MG63 (cell line): ENCODE data around the gene TMEM80. TPM values are rescaled to one million over a fixed set of nuclear protein-coding genes. Genes with fewer than 3 reads are reported as not detected.
"Not testable (repeated sequence)": the region's sequence is repeated elsewhere in the genome, so short reads cannot be mapped to it uniquely, and the experiment has no call there.

Experiments used
- DNase-seq: peaks from one replicate; pipeline ENCODE4 v3.0.0-alpha.2; 2020
- H3K27me3 ChIP-seq: fragments of 250-450 bp; sonication (Bioruptor Pico); 2 replicates; pipeline ENCODE4 v1.5.1; 2020; ENCODE audit warnings: mild to moderate bottlenecking, moderate library complexity
- H3K36me3 ChIP-seq: fragments of 250-450 bp; sonication (Bioruptor Pico); 2 replicates; pipeline ENCODE4 v1.5.1; 2020; ENCODE audit warnings: mild to moderate bottlenecking, moderate library complexity
- H3K4me3 ChIP-seq: fragments of 250-450 bp; sonication (Bioruptor Pico); 2 replicates; pipeline ENCODE4 v1.5.1; 2020; ENCODE audit warnings: mild to moderate bottlenecking, moderate library complexity
- H3K9me3 ChIP-seq: fragments of 250-450 bp; sonication (Bioruptor Pico); 2 replicates; pipeline ENCODE4 v1.5.1; 2020; ENCODE audit warnings: mild to moderate bottlenecking, moderate library complexity
- total RNA-seq: library from RNA; depleted of rRNA; stranded (reverse); fragments of >200 nt; shearing (Covaris generic); gene quantifications from 2 replicates; pipeline ENCODE4 v1.2.3, GENCODE V29; 2014; ENCODE audit warnings: low replicate concordance

TMEM80 gene
- total RNA-seq, 1 experiment from 2014 or later, result 98.7 TPM

GRCh38 chr11:665704-666281 is 29.8 kb upstream of the TMEM80 start:
- Histone ChIP-seq H3K9me3 (no peaks in the 10 kb centered on the region), H3K27me3 (no peaks in the 10 kb centered on the region), H3K36me3 (peaks cover 50% of the 10 kb centered on the region), H3K4me3 (no peak overlapping the region)
- no peak for DNase-seq

DNA sequence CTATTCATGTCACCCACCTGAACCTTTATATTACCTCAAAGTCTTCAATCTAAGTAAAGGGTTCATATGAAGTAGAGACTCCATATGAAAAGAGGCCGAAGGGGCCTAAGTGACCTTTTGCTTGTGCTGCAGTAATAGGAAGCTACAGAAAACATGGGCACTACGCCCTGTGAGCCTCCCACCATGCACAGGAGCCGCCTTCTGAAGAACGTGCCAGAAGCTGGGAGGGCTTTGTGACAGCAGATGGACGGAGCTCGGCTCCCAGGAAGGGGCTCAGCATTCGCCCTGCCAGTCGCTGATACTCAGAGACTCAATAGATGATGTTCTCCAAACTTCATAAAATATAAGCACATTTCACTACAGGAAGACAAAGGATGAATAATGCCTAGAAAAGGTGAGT is 21.8 kb upstream of the TMEM80 start:
- H3K36me3 ChIP-seq, result peaks cover 57% of the 10 kb centered on the region
- DNase-seq, result no peak
- no peaks in the 10 kb centered on the region for H3K9me3 ChIP-seq
- H3K27me3 ChIP-seq, result no peaks in the 10 kb centered on the region
- H3K4me3 ChIP-seq, result no peak overlapping the region

DNA sequence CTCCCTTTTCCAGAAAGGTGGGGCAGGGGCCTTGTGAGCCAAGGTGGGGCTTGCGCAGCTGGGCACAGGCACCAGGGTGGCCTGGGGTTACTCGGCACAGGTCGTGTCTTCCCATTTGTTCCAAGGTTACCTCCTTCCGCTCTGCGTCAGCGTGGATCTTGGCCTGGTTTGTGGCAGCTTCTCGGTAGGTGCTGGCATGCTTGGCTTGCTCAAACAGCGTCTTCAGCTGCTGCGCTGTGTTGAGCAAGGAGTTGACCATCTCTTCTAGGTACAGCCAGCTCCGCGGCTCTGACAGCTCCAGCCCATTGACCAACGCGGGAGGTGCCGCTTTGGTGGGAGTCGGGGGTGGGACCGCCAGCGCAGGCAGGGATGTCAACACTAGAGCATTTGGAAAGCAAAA is 21.2 kb upstream of the TMEM80 start:
- peaks cover 57% of the 10 kb centered on the region for H3K36me3 ChIP-seq
- H3K27me3 ChIP-seq, result no peaks in the 10 kb centered on the region
- H3K9me3 ChIP-seq, result no peaks in the 10 kb centered on the region
- no peak overlapping the region for H3K4me3 ChIP-seq
- DNase-seq, result no peak

- Histone ChIP-seq H3K36me3 (peaks cover 61% of the 10 kb centered on the region), H3K4me3 (no peak overlapping the region), H3K9me3 (no peaks in the 10 kb centered on the region), H3K27me3 (no peaks in the 10 kb centered on the region)
- DNase-seq, result no peak
Observed at GRCh38 chr11:678297-678696, 17.3 kb upstream of the TMEM80 start.

GRCh38 chr11:679271-680207 is 16.1 kb upstream of the TMEM80 start:
- Histone ChIP-seq H3K4me3 (no peak overlapping the region), H3K36me3 (peaks cover 61% of the 10 kb centered on the region), H3K9me3 (no peaks in the 10 kb centered on the region), H3K27me3 (no peaks in the 10 kb centered on the region)
- DNase-seq, result no peak

DNA sequence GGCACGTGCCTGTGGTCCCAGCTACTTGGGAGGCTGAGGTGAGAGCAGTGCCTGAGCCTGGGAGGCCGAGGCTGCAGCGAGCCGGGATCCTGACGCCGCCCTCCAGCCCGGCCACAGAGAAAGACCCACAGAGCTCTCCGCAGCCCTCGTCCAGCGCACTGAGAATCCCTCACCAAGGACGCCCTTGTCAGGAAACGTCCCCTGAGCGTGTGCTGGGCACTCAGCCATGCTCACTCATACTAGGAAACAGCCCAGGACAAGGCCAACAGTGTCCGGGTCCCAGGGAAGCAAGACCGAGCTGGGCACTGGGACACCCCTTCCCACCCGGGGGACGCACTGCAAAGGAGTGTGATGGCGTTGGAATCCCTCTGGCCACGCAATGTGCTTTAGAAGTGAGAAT is 15.1 kb upstream of the TMEM80 start:
- no peak for DNase-seq
- no peak overlapping the region for H3K4me3 ChIP-seq
- H3K36me3 ChIP-seq, result peaks cover 61% of the 10 kb centered on the region

GRCh38 chr11:680970-681369 is 14.6 kb upstream of the TMEM80 start:
- no peaks in the 10 kb centered on the region for H3K27me3 ChIP-seq
- no peak overlapping the region for H3K4me3 ChIP-seq
- peaks cover 63% of the 10 kb centered on the region for H3K36me3 ChIP-seq
- H3K9me3 ChIP-seq, result no peaks in the 10 kb centered on the region
- DNase-seq, result no peak

More for the DNA sequence above, 15.1 kb upstream of the TMEM80 start:
- Histone ChIP-seq H3K9me3 (no peaks in the 10 kb centered on the region), H3K27me3 (no peaks in the 10 kb centered on the region)

DNA sequence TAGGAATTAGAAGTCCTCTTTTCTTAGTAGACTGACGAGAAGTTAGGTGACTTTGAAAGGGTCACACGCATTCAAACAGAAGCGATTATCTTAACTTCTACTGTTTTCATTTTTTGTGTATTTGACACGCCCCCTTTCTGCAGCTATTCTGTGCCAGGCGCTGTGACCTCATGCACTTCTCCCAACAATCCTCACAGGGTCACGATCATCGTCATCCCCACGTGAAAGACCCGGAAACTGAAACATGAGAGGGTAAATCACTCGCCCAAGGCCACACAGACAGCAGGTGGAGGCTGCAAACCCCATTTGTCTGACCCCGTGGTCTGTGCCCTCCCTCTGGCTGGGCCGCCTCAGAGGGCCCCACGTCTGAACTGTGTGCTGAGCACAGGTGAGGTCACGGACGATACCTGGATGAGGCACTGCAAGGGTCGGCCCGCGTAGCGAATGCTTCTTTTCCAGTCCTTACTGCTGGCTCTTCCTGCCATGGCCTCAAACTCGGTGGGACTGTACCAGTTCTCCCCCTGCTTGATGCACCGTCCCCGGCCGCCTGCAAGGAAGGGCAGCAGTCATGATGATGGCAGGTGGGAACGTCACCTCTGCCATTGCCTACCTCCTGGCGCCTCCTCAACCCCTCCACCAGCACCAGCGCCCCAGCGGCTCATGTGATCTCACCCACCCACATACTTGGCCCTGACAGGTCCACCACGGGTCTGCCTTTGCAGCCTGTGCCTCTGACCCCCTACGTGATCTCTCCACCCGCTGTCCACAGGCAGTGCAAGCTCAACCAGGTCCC is 9.0 kb upstream of the TMEM80 start:
- no peak for DNase-seq
- Histone ChIP-seq H3K4me3 (no peak overlapping the region), H3K9me3 (no peaks in the 10 kb centered on the region), H3K27me3 (no peaks in the 10 kb centered on the region), H3K36me3 (peaks cover 74% of the 10 kb centered on the region)

DNA sequence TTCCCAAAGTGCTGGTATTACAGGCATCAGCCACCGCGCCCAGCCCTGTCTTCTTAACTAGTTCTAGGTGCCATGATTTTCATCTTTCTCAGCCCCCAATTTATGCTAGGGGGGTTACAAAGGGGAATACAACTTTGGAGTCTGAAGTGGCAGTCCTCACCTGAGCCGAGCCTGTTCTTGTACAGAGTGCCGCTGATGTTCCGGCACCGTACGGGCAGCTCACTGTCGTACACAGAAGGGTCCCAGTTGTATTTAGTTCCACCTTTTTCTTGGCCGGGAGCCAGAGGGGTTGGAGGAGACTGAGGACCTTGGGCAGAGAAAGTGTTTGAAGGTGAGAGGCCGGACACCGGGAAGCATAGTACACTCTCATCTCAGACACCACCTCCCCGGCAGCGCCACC is 7.9 kb upstream of the TMEM80 start:
- no peaks in the 10 kb centered on the region for H3K27me3 ChIP-seq
- H3K4me3 ChIP-seq, result no peak overlapping the region
- H3K9me3 ChIP-seq, result no peaks in the 10 kb centered on the region
- H3K36me3 ChIP-seq, result peaks cover 66% of the 10 kb centered on the region
- no peak for DNase-seq

- peaks cover 59% of the 10 kb centered on the region for H3K36me3 ChIP-seq
- DNase-seq, result no peak
Observed at GRCh38 chr11:688681-689080, 6.9 kb upstream of the TMEM80 start.

DNA sequence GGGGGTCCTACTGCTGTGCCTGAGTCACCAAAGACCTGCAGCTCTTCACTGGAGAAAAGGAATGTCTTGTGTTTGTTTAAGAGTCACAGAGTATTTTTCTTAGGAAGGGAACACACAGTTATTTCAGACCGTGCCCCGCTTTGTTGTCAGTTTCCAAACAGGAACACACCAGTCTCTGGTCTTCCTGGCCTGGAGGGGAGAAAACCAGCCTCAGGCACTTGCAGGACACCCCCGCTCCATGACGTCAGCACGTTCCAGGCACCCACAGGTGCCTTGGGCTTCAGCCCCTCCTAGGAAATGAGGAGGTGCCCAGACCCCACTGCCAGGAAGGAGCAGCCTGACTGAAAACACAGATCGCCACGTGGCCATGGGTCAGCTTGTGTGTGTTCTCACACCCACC is 6.0 kb upstream of the TMEM80 start:
- Histone ChIP-seq H3K4me3 (no peak overlapping the region), H3K27me3 (no peaks in the 10 kb centered on the region), H3K9me3 (no peaks in the 10 kb centered on the region), H3K36me3 (peaks cover 49% of the 10 kb centered on the region)
- DNase-seq, result no peak

More at GRCh38 chr11:688681-689080, 6.9 kb upstream of the TMEM80 start:
- Histone ChIP-seq H3K9me3 (no peaks in the 10 kb centered on the region), H3K27me3 (no peaks in the 10 kb centered on the region), H3K4me3 (no peak overlapping the region)

DNA sequence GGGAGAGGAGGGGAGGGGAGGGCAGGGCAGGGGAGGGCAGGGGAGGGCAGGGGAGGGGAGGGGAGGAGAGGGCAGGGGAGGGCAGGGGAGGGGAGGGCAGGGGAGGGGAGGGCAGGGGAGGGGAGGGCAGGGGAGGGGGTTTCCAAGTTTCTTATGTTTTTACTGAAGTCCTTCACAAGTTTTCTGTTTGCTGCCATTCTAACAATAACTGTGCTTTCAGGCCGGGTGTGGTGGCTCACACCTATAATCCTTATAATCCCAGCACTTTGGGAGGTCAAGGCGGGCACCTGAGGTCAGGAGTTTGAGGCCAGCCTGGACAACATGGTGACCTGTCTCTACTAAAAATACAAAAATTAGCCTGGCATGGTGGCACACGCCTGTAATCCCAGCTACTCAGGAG is 5.4 kb upstream of the TMEM80 start:
- H3K4me3 ChIP-seq, H3K27me3 ChIP-seq, H3K9me3 ChIP-seq, DNase-seq: not testable (repeated sequence)
- H3K36me3 ChIP-seq, result peaks cover 45% of the 10 kb centered on the region

DNA sequence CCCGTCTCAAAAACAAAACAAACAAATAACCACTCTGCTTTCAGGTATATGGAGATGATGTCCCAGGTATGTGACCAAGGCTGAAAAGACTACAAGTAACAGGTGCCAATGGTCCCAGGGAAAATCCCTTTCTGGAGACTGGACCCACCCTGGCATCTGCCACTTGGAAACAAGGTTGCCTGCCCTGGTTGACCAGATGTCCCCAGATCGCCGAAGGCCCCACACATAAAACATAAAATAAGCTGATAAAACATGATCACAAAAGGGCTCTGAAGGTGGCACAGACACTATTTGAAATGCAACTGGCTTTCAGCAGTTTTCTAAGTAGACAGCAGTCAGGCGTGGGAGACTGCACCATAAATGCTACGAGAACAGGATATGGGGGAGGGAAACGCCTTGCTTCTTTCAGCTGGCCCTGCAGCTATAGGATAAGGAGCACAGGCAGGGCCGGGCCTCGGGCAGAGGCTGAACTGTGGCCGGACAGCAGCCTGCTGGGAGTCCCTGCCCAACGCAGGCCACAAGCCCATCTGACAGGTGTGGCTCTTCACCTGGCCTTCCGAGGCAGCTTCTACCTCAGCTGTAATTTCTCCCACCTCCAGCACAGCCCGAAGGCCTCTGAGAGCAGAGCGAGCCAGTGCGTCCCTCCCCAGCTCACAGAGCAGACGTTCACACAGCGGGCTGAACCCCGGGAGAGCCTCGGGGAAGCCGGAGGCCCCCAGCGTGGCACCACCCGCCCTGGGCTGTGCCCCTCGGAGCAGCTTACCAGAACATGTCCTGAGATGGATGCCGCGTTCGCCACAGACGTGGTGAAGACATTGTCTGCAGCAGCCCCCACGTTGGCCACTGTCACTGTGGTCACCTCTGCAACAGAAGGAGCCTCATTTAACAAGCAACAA is 4.6 kb upstream of the TMEM80 start:
- no peaks in the 10 kb centered on the region for H3K9me3 ChIP-seq
- H3K27me3 ChIP-seq, result no peaks in the 10 kb centered on the region
- H3K36me3 ChIP-seq, result peaks cover 40% of the 10 kb centered on the region
- DNase-seq, result no peak
- H3K4me3 ChIP-seq, result no peak overlapping the region

DNA sequence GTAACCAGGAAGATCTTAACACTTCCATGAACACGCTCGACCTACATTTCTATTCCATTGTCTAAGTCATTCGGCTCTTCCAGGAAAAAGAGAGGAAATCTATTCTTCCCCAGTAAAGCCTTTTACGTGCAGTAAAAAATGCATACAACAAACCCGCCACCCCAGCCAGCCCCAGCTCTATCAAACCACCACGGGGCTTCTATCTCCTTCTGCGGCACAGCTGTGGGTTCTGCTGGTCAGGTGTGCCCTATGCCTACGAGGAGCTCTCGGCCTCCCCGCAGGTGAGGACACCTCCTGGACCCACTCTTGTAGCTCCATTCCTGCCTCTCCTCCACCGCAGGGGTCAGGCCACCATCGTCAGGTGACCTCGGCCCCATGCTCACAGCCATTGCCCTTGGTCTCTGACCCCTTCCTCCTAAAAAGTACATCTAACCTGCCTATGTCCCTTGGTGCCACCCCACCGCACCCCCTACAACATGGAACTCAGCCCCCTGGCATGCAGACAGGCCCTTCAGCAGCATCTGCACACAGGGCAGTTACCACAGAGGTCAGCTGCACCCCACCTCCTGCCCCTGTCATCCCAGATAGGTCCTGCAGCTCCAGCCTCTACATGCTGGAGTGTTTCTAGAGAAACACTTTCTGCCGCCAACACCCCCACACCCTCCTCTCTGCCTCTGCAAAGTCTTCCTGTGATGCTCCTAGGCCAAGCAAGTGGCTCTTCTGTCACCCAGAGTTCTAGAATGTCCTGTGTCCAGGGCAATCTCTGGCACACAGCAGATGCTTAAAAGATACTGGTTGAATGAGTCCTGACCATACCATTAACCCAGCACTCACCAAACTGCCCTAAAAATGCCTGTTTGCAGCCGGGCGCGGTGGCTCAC is 3.7 kb upstream of the TMEM80 start:
- DNase-seq, result no peak
- Histone ChIP-seq H3K27me3 (no peaks in the 10 kb centered on the region), H3K4me3 (no peak overlapping the region)

DNA sequence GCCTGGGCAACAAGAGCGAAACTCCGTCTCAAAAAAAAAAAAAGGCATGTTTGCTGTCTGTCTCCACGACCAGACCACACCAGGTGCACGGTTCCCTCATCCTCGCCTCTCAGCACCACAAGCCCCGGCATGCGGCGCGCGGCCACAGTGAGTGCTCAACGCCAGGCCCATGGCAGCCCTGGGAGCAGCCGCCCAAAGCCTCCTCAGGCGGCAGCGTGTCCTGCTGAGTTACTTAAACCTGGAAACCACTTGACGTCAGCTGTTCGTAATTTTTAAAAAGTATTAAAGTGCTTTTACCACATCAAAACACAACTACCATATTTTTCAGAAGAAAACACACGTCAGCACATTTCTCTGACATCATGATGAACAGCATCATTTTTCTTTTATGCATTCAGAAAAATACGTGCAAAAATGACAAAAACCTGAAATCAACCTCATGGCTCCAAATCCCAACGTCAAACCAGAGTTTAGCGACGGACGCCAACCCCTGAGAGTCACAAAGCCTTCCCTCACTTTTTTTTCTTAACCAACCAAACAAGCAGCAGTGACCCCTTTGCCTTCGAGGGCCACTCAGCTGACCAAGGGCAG is 2.7 kb upstream of the TMEM80 start:
- Histone ChIP-seq H3K27me3 (no peaks in the 10 kb centered on the region), H3K36me3 (peaks cover 22% of the 10 kb centered on the region), H3K9me3 (no peaks in the 10 kb centered on the region), H3K4me3 (peak overlapping the region; percentile 85)
- no peak for DNase-seq

More for the DNA sequence above, 3.7 kb upstream of the TMEM80 start:
- no peaks in the 10 kb centered on the region for H3K9me3 ChIP-seq
- H3K36me3 ChIP-seq, result peaks cover 31% of the 10 kb centered on the region
